ENCODE measurements around the gene CMTR1. TPM values are rescaled to one million over a fixed set of nuclear protein-coding genes. Genes with fewer than 3 reads are reported as not detected.

The CMTR1 gene
- total RNA-seq, 5 donors from 2014 or later (not counting 1 experiment from before 2014, with no cell fraction given), result 62.5 to 82.7 (median 75.2) TPM

DNA sequence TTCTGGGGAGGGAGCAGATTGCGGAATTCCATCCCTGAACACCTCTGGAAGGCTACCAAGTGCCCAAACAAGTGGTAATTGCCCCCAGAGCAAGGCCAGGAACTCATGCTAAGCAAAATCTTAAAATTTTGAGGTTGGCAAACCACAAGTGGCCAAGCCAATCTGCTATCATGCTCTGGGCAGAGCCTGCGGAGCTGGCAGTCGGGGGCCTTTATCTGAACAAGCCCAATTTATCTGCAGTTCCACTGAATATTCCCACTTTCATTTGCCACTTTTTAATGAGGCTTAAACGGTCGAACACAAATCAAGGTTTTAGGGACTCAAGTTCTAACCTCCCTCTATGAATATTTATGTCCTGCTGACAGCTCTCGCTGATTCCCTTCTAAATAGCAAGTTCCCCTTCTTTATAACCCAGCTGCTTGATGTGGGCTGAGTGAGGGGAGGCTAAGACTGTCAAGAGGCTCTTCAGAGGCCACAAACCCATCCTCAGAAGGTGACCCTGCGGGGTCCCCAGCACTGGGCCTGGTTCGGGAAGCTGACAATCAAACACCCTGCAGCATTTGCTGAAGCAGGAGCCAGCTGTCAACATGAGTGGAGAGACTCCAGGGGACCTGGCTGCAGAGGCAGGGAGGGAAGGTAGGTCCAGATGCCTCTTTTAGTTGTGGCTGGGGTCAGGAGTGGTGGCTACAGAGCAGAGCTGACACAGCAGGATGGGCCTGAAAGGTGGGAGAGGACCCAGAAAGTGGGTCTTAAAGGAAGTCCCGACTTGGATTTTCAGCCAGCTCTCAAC is 54.8 kb downstream of the CMTR1 start:
- DNase-seq (no peak), ATAC-seq (replicated peaks in 1 of 4) (no peak)
- WGBS (ENCODE audit: insufficient coverage), result 93% methylated on average over 3 of the region's 9 CpGs
- Histone ChIP-seq H3K4me3 (ENCODE audit: control insufficient read depth in 1 of 2, extremely low read depth in 1 of 2, low read length in 1 of 2) (no peak overlapping the region), H3K9me3 (no peaks in the 10 kb centered on the region), H3K27ac (ENCODE audit: low read length) (peak overlapping the region; percentile 53), H3K27me3 (replicated peaks in 1 of 2; ENCODE audit: control insufficient read depth in 2 of 2, extremely low read depth in 1 of 2, insufficient read depth in 2 of 2, low read length in 1 of 2) (no peaks in the 10 kb centered on the region), H3K4me1 (ENCODE audit: control insufficient read depth in 1 of 2, extremely low read depth in 1 of 2, insufficient read depth in 2 of 2, low read length in 2 of 2) (peaks cover 0 to 82% of the 10 kb centered on the region in 2 experiments), H3K36me3 (ENCODE audit: control insufficient read depth in 2 of 2, extremely low read depth in 1 of 2, insufficient read depth in 1 of 2, low read length in 1 of 2) (peaks cover 6 to 23% of the 10 kb centered on the region in 2 donors)
- H3K4me1 Mint-ChIP-seq, result peaks cover 54 to 66% (median 58%) of the 10 kb centered on the region in 3 donors
- ChIA-PET POLR2A (interaction anchor here (0.7 to 1.0 kb wide), 3 partner anchors 13 to 1080 kb away, joined by 3 read pairs; no protein-coding TSS in a partner anchor), CTCF (interaction anchor here in 1 of 2 donors (1.1 kb wide), 1 partner anchor 205 kb away, joined by 3 read pairs; no protein-coding TSS in a partner anchor)
- H3K4me3 Mint-ChIP-seq, result no peak overlapping the region
- H3K27me3 Mint-ChIP-seq, result no peaks in the 10 kb centered on the region
- peak overlapping the region; percentile 95 to 96 for H3K27ac Mint-ChIP-seq
- H3K36me3 Mint-ChIP-seq, result peaks cover 9% of the 10 kb centered on the region
- H3K9me3 Mint-ChIP-seq, result no peaks in the 10 kb centered on the region

DNA sequence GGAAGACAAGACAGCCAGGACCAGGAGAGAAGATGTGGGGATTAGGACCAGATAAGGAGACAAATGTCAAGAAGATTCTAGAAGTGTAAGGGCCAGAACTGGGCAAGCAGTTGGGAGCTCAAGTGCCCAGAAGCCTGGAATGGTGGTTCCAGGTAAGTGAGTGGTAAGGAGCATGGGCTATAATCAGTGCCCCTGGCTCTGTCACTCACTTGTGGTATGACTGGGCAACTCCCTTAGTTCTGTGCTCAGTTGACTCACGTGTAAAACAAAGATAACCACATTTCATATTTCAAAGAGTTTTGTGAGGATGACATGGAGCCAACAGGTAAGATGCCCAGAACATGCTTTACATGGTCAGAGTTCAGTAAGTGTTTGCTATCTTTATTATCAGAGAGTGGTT is 55.5 kb downstream of the CMTR1 start:
- Mint-ChIP-seq H3K4me3 (peak overlapping the region in 1 of 3 donors; percentile 20), H3K27me3 (no peaks in the 10 kb centered on the region), H3K36me3 (peaks cover 2% of the 10 kb centered on the region), H3K27ac (peak overlapping the region; percentile 95 to 96), H3K4me1 (peaks cover 54 to 69% (median 61%) of the 10 kb centered on the region in 3 donors), H3K9me3 (no peaks in the 10 kb centered on the region)
- H3K9me3 ChIP-seq, result no peaks in the 10 kb centered on the region
- no peak overlapping the region for H3K4me3 ChIP-seq (ENCODE audit: control insufficient read depth in 1 of 2, extremely low read depth in 1 of 2, low read length in 1 of 2)
- ChIA-PET CTCF (interaction anchor here in 1 of 2 donors (1.1 kb wide), 1 partner anchor 204 kb away, joined by 3 read pairs; no protein-coding TSS in a partner anchor), POLR2A (interaction anchor here in 1 of 2 donors (0.9 kb wide), 1 partner anchor 12 kb away, joined by 3 read pairs; no protein-coding TSS in a partner anchor)
- 0% methylated on average over 1 of the region's 1 CpG for WGBS (ENCODE audit: insufficient coverage)
- no peaks in the 10 kb centered on the region for H3K27me3 ChIP-seq (replicated peaks in 1 of 2; ENCODE audit: control insufficient read depth in 2 of 2, extremely low read depth in 1 of 2, insufficient read depth in 2 of 2, low read length in 1 of 2)
- H3K27ac ChIP-seq (ENCODE audit: low read length), result peak overlapping the region; percentile 53
- peaks cover 0 to 86% of the 10 kb centered on the region in 2 experiments for H3K4me1 ChIP-seq (ENCODE audit: control insufficient read depth in 1 of 2, extremely low read depth in 1 of 2, insufficient read depth in 2 of 2, low read length in 2 of 2)
- peaks cover 3 to 16% of the 10 kb centered on the region in 2 donors for H3K36me3 ChIP-seq (ENCODE audit: control insufficient read depth in 2 of 2, extremely low read depth in 1 of 2, insufficient read depth in 1 of 2, low read length in 1 of 2)
- ATAC-seq (replicated peaks in 1 of 4), result peak in 1 of 4 experiments; percentile 61
- DNase-seq, result peak in 1 of 35 experiments; percentile 58

- ATAC-seq (replicated peaks in 1 of 4) (peak; percentile 48 to 64 (median 56)), DNase-seq (peak in 11 of 35 experiments; percentile 24 to 62 (median 33))
- ChIA-PET CTCF (no interaction called here), POLR2A (interaction anchor here in 1 of 2 donors (0.6 to 1.0 kb wide), 2 partner anchors 16 to 215 kb away, joined by 3 to 5 read pairs; no protein-coding TSS in a partner anchor)
- 36% methylated on average over 6 of the region's 10 CpGs for WGBS (ENCODE audit: insufficient coverage)
- no peaks in the 10 kb centered on the region for H3K9me3 Mint-ChIP-seq
- Histone ChIP-seq H3K27me3 (replicated peaks in 1 of 2; ENCODE audit: control insufficient read depth in 2 of 2, extremely low read depth in 1 of 2, insufficient read depth in 2 of 2, low read length in 1 of 2) (no peaks in the 10 kb centered on the region), H3K4me1 (ENCODE audit: control insufficient read depth in 1 of 2, extremely low read depth in 1 of 2, insufficient read depth in 2 of 2, low read length in 2 of 2) (peaks cover 0 to 85% of the 10 kb centered on the region in 2 experiments), H3K9me3 (no peaks in the 10 kb centered on the region), H3K27ac (ENCODE audit: low read length) (peak overlapping the region; percentile 67), H3K36me3 (ENCODE audit: control insufficient read depth in 2 of 2, extremely low read depth in 1 of 2, insufficient read depth in 1 of 2, low read length in 1 of 2) (peaks cover 3 to 7% of the 10 kb centered on the region in 2 donors), H3K4me3 (ENCODE audit: control insufficient read depth in 1 of 2, extremely low read depth in 1 of 2, low read length in 1 of 2) (no peak overlapping the region)
- peak overlapping the region in 2 of 3 donors; percentile 25 to 67 for H3K4me3 Mint-ChIP-seq
- H3K27ac Mint-ChIP-seq, result peak overlapping the region; percentile 95 to 96
- H3K36me3 Mint-ChIP-seq, result no peaks in the 10 kb centered on the region
- H3K4me1 Mint-ChIP-seq, result peaks cover 59 to 76% (median 67%) of the 10 kb centered on the region in 3 donors
- H3K27me3 Mint-ChIP-seq, result no peaks in the 10 kb centered on the region
Measured at GRCh38 chr6:37489697-37490336, 56.8 kb downstream of the CMTR1 start.

DNA sequence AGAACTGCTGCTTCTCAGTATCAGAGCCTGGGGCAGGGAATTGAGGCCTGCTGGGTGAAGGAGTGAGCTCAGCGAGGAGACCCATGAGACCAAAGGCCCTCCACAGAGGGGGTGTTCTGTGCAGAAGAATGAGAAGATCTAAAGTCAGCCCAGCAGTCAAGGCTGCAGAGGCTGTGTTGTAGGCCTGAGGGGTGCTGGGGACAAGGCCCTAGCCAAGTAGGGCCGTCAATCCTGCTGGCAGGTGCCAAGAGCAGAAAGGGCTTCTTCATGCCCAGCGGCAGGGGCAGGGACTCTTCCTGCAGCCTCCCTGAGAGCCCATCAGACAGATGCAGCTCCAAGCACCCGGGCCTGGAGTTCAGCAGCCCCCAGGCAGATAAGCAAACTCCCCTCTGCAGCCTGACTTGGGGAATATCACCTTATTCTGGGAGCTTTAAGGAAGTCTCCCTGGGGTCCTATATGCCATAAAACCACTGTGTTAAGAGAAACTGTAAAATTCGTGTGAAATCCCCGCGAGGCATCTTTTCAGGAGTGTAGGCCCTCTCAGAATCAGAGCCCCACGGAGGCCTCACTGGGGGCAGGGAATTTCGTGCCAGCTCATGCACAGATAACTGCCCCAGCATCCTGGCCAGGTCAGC is 57.6 kb downstream of the CMTR1 start:
- DNase-seq (no peak), ATAC-seq (replicated peaks in 1 of 4) (no peak)
- H3K27ac ChIP-seq (ENCODE audit: low read length), result peak overlapping the region; percentile 67
- POLR2A ChIA-PET, result interaction anchor here in 1 of 2 donors (2.1 kb wide), 1 partner anchor 11 kb away, joined by 8 read pairs; no protein-coding TSS in a partner anchor
- peaks cover 3 to 4% of the 10 kb centered on the region in 2 donors for H3K36me3 ChIP-seq (ENCODE audit: control insufficient read depth in 2 of 2, extremely low read depth in 1 of 2, insufficient read depth in 1 of 2, low read length in 1 of 2)
- no peaks in the 10 kb centered on the region for H3K36me3 Mint-ChIP-seq
- no peaks in the 10 kb centered on the region for H3K27me3 ChIP-seq (replicated peaks in 1 of 2; ENCODE audit: control insufficient read depth in 2 of 2, extremely low read depth in 1 of 2, insufficient read depth in 2 of 2, low read length in 1 of 2)
- no peaks in the 10 kb centered on the region for H3K9me3 ChIP-seq
- H3K27ac Mint-ChIP-seq, result peak overlapping the region; percentile 95 to 96
- H3K9me3 Mint-ChIP-seq, result no peaks in the 10 kb centered on the region
- H3K27me3 Mint-ChIP-seq, result no peaks in the 10 kb centered on the region
- CTCF ChIA-PET, result interaction anchor here in 1 of 2 donors (0.6 kb wide), 2 partner anchors 23 to 107 kb away, joined by 4 read pairs; no protein-coding TSS in a partner anchor
- H3K4me3 Mint-ChIP-seq, result peak overlapping the region in 1 of 3 donors; percentile 67
- no peak overlapping the region for H3K4me3 ChIP-seq (ENCODE audit: control insufficient read depth in 1 of 2, extremely low read depth in 1 of 2, low read length in 1 of 2)
- H3K4me1 Mint-ChIP-seq, result peaks cover 59 to 81% (median 72%) of the 10 kb centered on the region in 3 donors
- H3K4me1 ChIP-seq (ENCODE audit: control insufficient read depth in 1 of 2, extremely low read depth in 1 of 2, insufficient read depth in 2 of 2, low read length in 2 of 2), result peaks cover 0 to 83% of the 10 kb centered on the region in 2 experiments
- WGBS (ENCODE audit: insufficient coverage), result 76% methylated on average over 8 of the region's 9 CpGs

DNA sequence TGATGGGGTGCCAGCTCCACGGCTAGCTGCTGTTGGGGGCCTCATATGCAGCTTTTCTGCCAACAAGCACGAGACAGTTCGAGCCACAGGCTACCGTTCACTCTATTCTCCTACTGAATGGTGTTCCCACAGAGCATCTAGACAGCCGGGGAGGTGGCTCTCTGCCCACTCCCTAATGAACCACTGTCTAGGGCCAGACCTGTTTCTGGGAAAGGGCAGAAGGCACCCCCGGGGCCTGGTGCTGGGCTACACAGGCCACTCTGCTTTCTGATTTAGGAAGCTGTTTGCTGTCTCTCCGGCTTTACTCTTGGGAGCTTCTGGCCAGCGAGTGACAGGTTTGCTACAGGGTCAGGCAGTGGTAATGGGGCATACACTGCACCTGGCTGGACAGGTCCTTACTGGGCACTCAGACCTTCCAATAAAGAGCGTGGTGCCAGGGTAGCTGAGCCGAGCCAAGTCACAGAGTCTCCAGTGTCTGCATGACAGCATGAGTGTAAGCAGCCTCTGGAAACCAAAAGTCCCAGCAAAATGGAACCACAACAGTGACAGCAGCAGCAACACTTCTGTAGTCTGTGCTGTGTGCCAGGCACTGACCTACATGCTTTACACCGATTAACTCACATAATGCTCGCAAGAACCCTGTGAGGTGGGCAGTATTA is 58.3 kb downstream of the CMTR1 start:
- peak in 2 of 4 experiments; percentile 18 for ATAC-seq (replicated peaks in 1 of 4)
- Mint-ChIP-seq H3K27ac (peak overlapping the region; percentile 63 to 96), H3K9me3 (no peaks in the 10 kb centered on the region), H3K4me1 (peaks cover 56 to 82% (median 73%) of the 10 kb centered on the region in 3 donors), H3K36me3 (no peaks in the 10 kb centered on the region), H3K27me3 (no peaks in the 10 kb centered on the region), H3K4me3 (peak overlapping the region in 1 of 3 donors; percentile 33)
- H3K4me1 ChIP-seq (ENCODE audit: control insufficient read depth in 1 of 2, extremely low read depth in 1 of 2, insufficient read depth in 2 of 2, low read length in 2 of 2), result peaks cover 0 to 87% of the 10 kb centered on the region in 2 experiments
- ChIA-PET CTCF (interaction anchor here in 1 of 2 donors (0.6 to 1.2 kb wide), 4 partner anchors 24 to 108 kb away, joined by 3 to 4 read pairs (median 4); no protein-coding TSS in a partner anchor), POLR2A (interaction anchor here in 1 of 2 donors (1.0 to 2.1 kb wide), 2 partner anchors 11 to 26 kb away, joined by 3 to 8 read pairs; no protein-coding TSS in a partner anchor)
- no peak overlapping the region for H3K4me3 ChIP-seq (ENCODE audit: control insufficient read depth in 1 of 2, extremely low read depth in 1 of 2, low read length in 1 of 2)
- DNase-seq, result peak in 1 of 35 experiments; percentile 55
- peaks cover 3% of the 10 kb centered on the region in 2 donors for H3K36me3 ChIP-seq (ENCODE audit: control insufficient read depth in 2 of 2, extremely low read depth in 1 of 2, insufficient read depth in 1 of 2, low read length in 1 of 2)
- peak overlapping the region; percentile 67 for H3K27ac ChIP-seq (ENCODE audit: low read length)
- no peaks in the 10 kb centered on the region for H3K27me3 ChIP-seq (replicated peaks in 1 of 2; ENCODE audit: control insufficient read depth in 2 of 2, extremely low read depth in 1 of 2, insufficient read depth in 2 of 2, low read length in 1 of 2)
- WGBS (ENCODE audit: insufficient coverage), result 76% methylated on average over 12 of the region's 12 CpGs
- no peaks in the 10 kb centered on the region for H3K9me3 ChIP-seq
